GM23338 (cell line): Measurements from ENCODE around the gene JPH3. TPM values are rescaled to one million over a fixed set of nuclear protein-coding genes. Genes with fewer than 3 reads are reported as not detected.

Experiments used
- ATAC-seq: fragments of 200-7000 bp; cut with Tn5 transposase; 3 replicates; pipeline ENCODE4 v1.9.1; 2020
- DNase-seq: peaks from one replicate; pipeline ENCODE4 v3.0.0-alpha.2; 2015; ENCODE audit warnings: low spot score
- H2AFZ ChIP-seq: fragments of 200-600 bp; sonication (generic); 2 replicates; pipeline ENCODE4 v1.8.0; 2016; ENCODE audit warnings: antibody characterized with exemption, mild to moderate bottlenecking, moderate library complexity
- H3F3A ChIP-seq: fragments of 200-600 bp; sonication (generic); replicated peaks from 2 replicates; pipeline ENCODE4 v1.8.0; 2017; ENCODE audit warnings: antibody characterized with exemption, mixed run types, low read depth
- H3K27ac ChIP-seq: fragments of 200-600 bp; sonication (generic); 2 replicates; pipeline ENCODE4 v1.6.1; 2016; ENCODE audit warnings: low read depth
- H3K27me3 ChIP-seq: fragments of 200-600 bp; sonication (generic); 2 replicates; pipeline ENCODE4 v1.8.0; 2016; ENCODE audit warnings: mild to moderate bottlenecking, mixed run types, moderate library complexity; ENCODE audit not compliant: insufficient read depth
- H3K36me3 ChIP-seq: fragments of 200-600 bp; sonication (generic); 2 replicates; pipeline ENCODE4 v1.8.0; 2016; ENCODE audit warnings: mild to moderate bottlenecking; ENCODE audit not compliant: insufficient read depth
- H3K4me1 ChIP-seq: fragments of 200-600 bp; sonication (generic); 2 replicates; pipeline ENCODE4 v1.8.0; 2016; ENCODE audit warnings: mild to moderate bottlenecking, moderate library complexity; ENCODE audit not compliant: insufficient read depth
- H3K4me2 ChIP-seq: fragments of 200-600 bp; sonication (generic); 2 replicates; pipeline ENCODE4 v1.7.1; 2017; ENCODE audit warnings: mixed run types
- H3K4me3 ChIP-seq: fragments of 200-600 bp; sonication (generic); 2 replicates; pipeline ENCODE4 v1.6.1; 2016; ENCODE audit warnings: mixed run types
- H3K79me2 ChIP-seq: fragments of 200-600 bp; sonication (generic); replicated peaks from 2 replicates; pipeline ENCODE4 v1.8.0; 2017; ENCODE audit warnings: mild to moderate bottlenecking; ENCODE audit not compliant: insufficient read depth
- H3K9me2 ChIP-seq: fragments of 200-600 bp; sonication (generic); 2 replicates; pipeline ENCODE4 v1.8.0; 2017; ENCODE audit not compliant: insufficient read depth
- H4K20me1 ChIP-seq: fragments of 200-600 bp; sonication (generic); replicated peaks from 2 replicates; pipeline ENCODE4 v1.8.0; 2017; ENCODE audit warnings: mild to moderate bottlenecking; ENCODE audit not compliant: insufficient read depth
- H3K27ac Mint-ChIP-seq: 2 replicates; pipeline ENCODE4 v1.8.0; 2020; ENCODE audit warnings: inconsistent platforms, mild to moderate bottlenecking, moderate library complexity, mixed read lengths
- H3K27me3 Mint-ChIP-seq: 3 replicates; pipeline ENCODE4 v1.8.0; 2022; ENCODE audit warnings: low read depth, mild to moderate bottlenecking, moderate library complexity, mixed read lengths, inconsistent platforms; ENCODE audit not compliant: insufficient read depth, poor library complexity
- H3K36me3 Mint-ChIP-seq: 3 replicates; pipeline ENCODE4 v1.8.0; 2021; ENCODE audit warnings: low read depth, mild to moderate bottlenecking, inconsistent platforms, moderate library complexity, mixed read lengths
- H3K4me1 Mint-ChIP-seq: 3 replicates; pipeline ENCODE4 v1.8.0; 2020; ENCODE audit warnings: mild to moderate bottlenecking, inconsistent platforms, mixed read lengths
- H3K4me3 Mint-ChIP-seq: 3 replicates; pipeline ENCODE4 v1.8.0; 2021; ENCODE audit warnings: moderate library complexity, mild to moderate bottlenecking, inconsistent platforms, mixed read lengths
- H3K9me3 Mint-ChIP-seq: 3 replicates; pipeline ENCODE4 v1.8.0; 2020; ENCODE audit warnings: moderate library complexity, mild to moderate bottlenecking, inconsistent platforms, mixed read lengths
- CREB1 ChIP-seq: fragments of 250-450 bp; sonication (Bioruptor Pico); IDR thresholded peaks from 2 replicates; pipeline ENCODE4 v1.5.0; 2020; ENCODE audit warnings: low read depth, mild to moderate bottlenecking, moderate library complexity
- JUNB ChIP-seq: IDR thresholded peaks from one replicate; pipeline ENCODE4 v1.6.1; 2016; ENCODE audit warnings: antibody characterized with exemption; ENCODE audit not compliant: unreplicated experiment
- NANOG ChIP-seq: IDR thresholded peaks from 2 replicates; pipeline ENCODE4 v1.6.1; 2016; ENCODE audit warnings: antibody characterized with exemption, borderline replicate concordance
- REST ChIP-seq: IDR thresholded peaks from one replicate; pipeline ENCODE4 v1.6.1; 2018; ENCODE audit warnings: antibody characterized with exemption; ENCODE audit not compliant: unreplicated experiment
- ZNF114 ChIP-seq: fragments of 250-450 bp; sonication (Bioruptor Pico); IDR thresholded peaks from 2 replicates; pipeline ENCODE4 v1.5.0; 2020; ENCODE audit warnings: mild to moderate bottlenecking, moderate library complexity
- ZNF331 ChIP-seq: fragments of 250-450 bp; sonication (Bioruptor Pico); IDR thresholded peaks from 2 replicates; pipeline ENCODE4 v1.5.0; 2020; ENCODE audit warnings: low read depth, mild to moderate bottlenecking, moderate library complexity
- ZNF462 ChIP-seq: fragments of 250-450 bp; sonication (Bioruptor Pico); IDR thresholded peaks from 2 replicates; pipeline ENCODE4 v1.5.0; 2020; ENCODE audit warnings: mild to moderate bottlenecking, moderate library complexity
- polyA plus RNA-seq: library from polyadenylated mRNA; unstranded; fragments of >200 nt; fragmentation: Nextera tagmentation; extraction: Ambion mirVana; gene quantifications from 2 replicates; pipeline ENCODE4 v1.2.1, GENCODE V29; 2016
- total RNA-seq: library from RNA; depleted of rRNA; stranded (reverse); fragments of >200 nt; shearing (Covaris generic); gene quantifications from 2 replicates; pipeline ENCODE4 v1.2.3, GENCODE V29; 2014

The JPH3 gene
- total and polyA plus RNA-seq, 2 experiments from 2014 or later = 8.4 to 38.3 TPM

GRCh38 chr16:87698676-87699199 lies 96.4 kb downstream of the JPH3 start:
- no peak overlapping the region for H3K4me3 ChIP-seq
- H3K27ac Mint-ChIP-seq = no peak overlapping the region
- peaks cover 54% of the 10 kb centered on the region for H3K36me3 Mint-ChIP-seq
- no peaks in the 10 kb centered on the region for H3K27me3 ChIP-seq
- no peaks in the 10 kb centered on the region for H3K4me1 ChIP-seq
- no peaks in the 10 kb centered on the region; the same call in 2 of the 3 replicates for H3K9me3 Mint-ChIP-seq
- peaks cover 20% of the 10 kb centered on the region for H3K27me3 Mint-ChIP-seq
- no peaks in the 10 kb centered on the region; the same call in 2 of the 3 replicates for H3K4me1 Mint-ChIP-seq
- H2AFZ ChIP-seq = no peak overlapping the region
- TF ChIP-seq NANOG (no peak), CREB1 (CRISPR knock-in tag) (no peak), ZNF114 (CRISPR knock-in tag) (no peak), ZNF331 (CRISPR knock-in tag) (no peak), ZNF462 (CRISPR knock-in tag) (no peak), REST (no peak), JUNB (no peak)
- H3K36me3 ChIP-seq = no peaks in the 10 kb centered on the region; the same call in 1 of the 2 replicates
- H3K9me2 ChIP-seq = no peaks in the 10 kb centered on the region
- no peak overlapping the region for H3K27ac ChIP-seq
- H3K4me3 Mint-ChIP-seq = no peak overlapping the region
- no peaks in the 10 kb centered on the region for H3K79me2 ChIP-seq
- no peak for ATAC-seq
- H3F3A ChIP-seq = peaks cover 7% of the 10 kb centered on the region; the same call in 1 of the 2 replicates
- no peak overlapping the region for H3K4me2 ChIP-seq
- DNase-seq = no peak
- no peaks in the 10 kb centered on the region; the same call in 1 of the 2 replicates for H4K20me1 ChIP-seq
